B cell (primary cell): ENCODE data around the gene MRPL34. TPM values are rescaled to one million over a fixed set of nuclear protein-coding genes. Genes with fewer than 3 reads are reported as not detected.

ENCODE experiments used
- ATAC-seq: fragments of 200-7000 bp; cut with Tn5 transposase; one replicate; pipeline ENCODE4 v1.10.0; 2021; ENCODE audit warnings: low read depth, mild to moderate bottlenecking, moderate number of reproducible peaks, moderate library complexity
- CTCF ChIA-PET: fragments of 350-600 bp; sonication (Branson Sonifier 250); formaldehyde crosslinking; loops from one replicate; lab custom pipeline; 2021; ENCODE audit warnings: antibody characterized with exemption, inconsistent platforms; lab: Charles Lee
- POLR2A ChIA-PET: fragments of 350-600 bp; sonication (Branson Sonifier 250); formaldehyde crosslinking; loops from one replicate; lab custom pipeline; 2021; ENCODE audit warnings: antibody characterized with exemption; lab: Charles Lee
- DNase-seq: peaks from one replicate; pipeline ENCODE4 v3.0.0; 2013
- H2AFZ ChIP-seq: 2 replicates; pipeline ENCODE4 v1.6.1; 2012; ENCODE audit warnings: mild to moderate bottlenecking, low read depth, low read length; ENCODE audit not compliant: insufficient read depth, poor library complexity, severe bottlenecking
- H3K27ac ChIP-seq, 2 donors: 1 replicate in 1 of 2; 2 replicates in 1 of 2; pipeline ENCODE4 v1.5.1; 2012 to 2013; ENCODE audit warnings: low read length in 2 of 2, mild to moderate bottlenecking in 2 of 2, moderate library complexity in 1 of 2
- H3K27me3 ChIP-seq, 4 experiments: fragments of 200-600 bp in 1 of 4; sonication (generic) in 1 of 4; replicated peaks in 1 of 4; 1 replicate in 2 of 4; 2 replicates in 2 of 4; pipeline versions ENCODE4 v1.6.1 to v1.7.0; 2013 to 2016; ENCODE audit warnings: low read length in 3 of 4, mild to moderate bottlenecking in 2 of 4, mixed read lengths in 1 of 4, moderate library complexity in 1 of 4; ENCODE audit not compliant: insufficient read depth in 4 of 4, control insufficient read depth in 3 of 4; ENCODE audit errors: control extremely low read depth in 1 of 4
- H3K36me3 ChIP-seq, 2 experiments: replicated peaks in 1 of 2; 1 replicate in 1 of 2; 2 replicates in 1 of 2; pipeline versions ENCODE4 v1.6.1 to v1.7.1; 2013; ENCODE audit warnings: low read length in 1 of 2; ENCODE audit not compliant: insufficient read depth in 2 of 2, control insufficient read depth in 1 of 2; ENCODE audit errors: control extremely low read depth in 1 of 2, extremely low read depth in 1 of 2
- H3K4me1 ChIP-seq, 2 donors: fragments of 200-600 bp in 1 of 2; sonication (generic) in 1 of 2; 1 replicate in 1 of 2; 2 replicates in 1 of 2; pipeline versions ENCODE4 v1.5.1 to v1.6.1; 2013 to 2017; ENCODE audit warnings: low read length in 2 of 2; ENCODE audit not compliant: control insufficient read depth in 2 of 2, insufficient read depth in 2 of 2
- H3K4me2 ChIP-seq: replicated peaks from 2 replicates; pipeline ENCODE3; 2012; ENCODE audit warnings: mild to moderate bottlenecking, low read depth, low read length; ENCODE audit not compliant: poor library complexity, severe bottlenecking
- H3K4me3 ChIP-seq, 5 experiments: fragments of 200-600 bp in 1 of 5; sonication (generic) in 1 of 5; 1 replicate in 3 of 5; 2 replicates in 2 of 5; pipeline versions ENCODE4 v1.5.1 to v1.7.0; 2011 to 2016; ENCODE audit warnings: low read length in 4 of 5, mild to moderate bottlenecking in 4 of 5, low read depth in 2 of 5, control low read depth in 1 of 5, moderate library complexity in 1 of 5; ENCODE audit not compliant: insufficient read depth in 1 of 5; ENCODE audit errors: control extremely low read depth in 1 of 5, extremely low read depth in 1 of 5
- H3K79me2 ChIP-seq: fragments of 200-600 bp; sonication (generic); one replicate; pipeline ENCODE4 v1.6.0; 2016; ENCODE audit warnings: low read length; ENCODE audit not compliant: control insufficient read depth, insufficient read depth
- H3K9ac ChIP-seq: fragments of 200-600 bp; sonication (generic); 2 replicates; pipeline ENCODE4 v1.6.1; 2017; ENCODE audit warnings: mild to moderate bottlenecking, low read length, moderate library complexity
- H3K9me3 ChIP-seq, 3 donors: one replicate each; pipeline versions ENCODE4 v1.6.1 to v1.7.1; 2013; ENCODE audit warnings: low read length in 2 of 3; ENCODE audit not compliant: control insufficient read depth in 2 of 3, insufficient read depth in 1 of 3; ENCODE audit errors: control extremely low read depth in 1 of 3
- H4K20me1 ChIP-seq: 2 replicates; pipeline ENCODE4 v1.6.0; 2012; ENCODE audit warnings: mild to moderate bottlenecking, low read length; ENCODE audit not compliant: insufficient read depth, control insufficient read depth, poor library complexity, severe bottlenecking
- H3K27ac Mint-ChIP-seq: one replicate; pipeline ENCODE4 v1.8.0; 2021; ENCODE audit warnings: mixed read lengths
- H3K27me3 Mint-ChIP-seq: one replicate; pipeline ENCODE4 v1.8.0; 2021; ENCODE audit warnings: mixed read lengths
- H3K4me1 Mint-ChIP-seq: one replicate; pipeline ENCODE4 v1.8.0; 2021; ENCODE audit warnings: mixed read lengths
- H3K4me3 Mint-ChIP-seq: one replicate; pipeline ENCODE4 v1.8.0; 2021; ENCODE audit warnings: mixed read lengths
- H3K9me3 Mint-ChIP-seq: one replicate; pipeline ENCODE4 v1.8.0; 2022; ENCODE audit warnings: mixed read lengths; ENCODE audit not compliant: insufficient read depth
- CTCF ChIP-seq: fragments of 200-600 bp; IDR thresholded peaks from one replicate; pipeline ENCODE4 v1.8.0; 2022; ENCODE audit warnings: antibody characterized with exemption, mild to moderate bottlenecking
- EZH2 ChIP-seq: IDR thresholded peaks from 2 replicates; pipeline ENCODE4 v1.6.1; 2012; ENCODE audit warnings: borderline replicate concordance, low read depth, mild to moderate bottlenecking, moderate library complexity, low read length; ENCODE audit not compliant: insufficient read depth, poor library complexity, severe bottlenecking
- WGBS: methylation state at CpG from one replicate; pipeline ENCODE4 v1.1.5; 2013; ENCODE audit warnings: missing lambda C conversion rate; ENCODE audit not compliant: insufficient coverage; 5-methylcytosine and 5-hydroxymethylcytosine counted together
- intact Hi-C: fragments of 100-400 bp; cut with micrococcal nuclease; formaldehyde crosslinking; loops from one replicate; pipeline ENCODE4 v1.10.0; 2022
- polyA plus RNA-seq: library from polyadenylated mRNA; depleted of rRNA; stranded (reverse); fragments of >200 nt; gene quantifications from 2 replicates; pipeline ENCODE4 v1.2.3, GENCODE V29; 2012
- total RNA-seq, 2 donors: library from RNA; stranded (reverse); fragments of 120-200 nt in 1 of 2; gene quantifications; 1 replicate in 1 of 2; 2 replicates in 1 of 2; pipeline versions ENCODE4 v1.2.3 to v1.2.4, GENCODE V29; 2013 to 2022

The MRPL34 gene
- total and polyA plus RNA-seq, 2 donors (not counting 1 experiment from before 2014, with no cell fraction given) = 16.5 to 45.7 TPM

DNA sequence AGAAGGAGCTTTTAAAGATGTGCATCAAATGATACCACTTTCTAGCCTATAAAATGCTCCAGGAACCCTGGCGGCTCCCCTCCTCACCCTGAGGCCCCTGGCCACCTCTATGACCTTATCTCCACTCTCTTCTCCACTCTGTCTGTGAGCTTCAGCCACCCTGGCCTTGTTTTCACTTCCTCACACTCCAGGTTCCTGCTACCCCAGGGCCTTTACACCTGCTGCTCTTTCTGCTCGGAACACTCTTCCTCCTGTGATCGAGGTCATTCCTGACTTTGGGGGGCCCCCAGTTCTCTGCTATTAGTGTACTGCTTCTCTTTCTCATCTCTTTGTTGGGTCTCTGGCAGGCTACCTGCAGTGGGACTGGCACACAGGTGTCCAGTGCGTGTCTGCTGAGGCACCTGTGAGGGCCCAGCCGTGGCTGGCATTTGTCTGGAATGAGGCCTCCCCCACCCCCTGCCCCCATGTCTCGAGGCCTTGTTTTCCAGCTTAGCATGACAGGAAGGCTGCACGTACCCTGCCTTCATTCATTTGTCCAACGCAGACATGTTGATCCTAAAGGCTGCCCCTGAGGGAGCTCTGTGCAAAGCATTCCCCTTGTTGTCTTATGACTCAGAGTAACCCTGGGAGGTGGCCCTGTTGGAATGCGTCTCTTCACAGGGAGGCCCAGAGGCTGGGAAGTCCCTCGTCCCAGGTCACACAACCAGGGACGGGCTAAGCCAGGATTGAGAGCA lies 6.0 kb downstream of the MRPL34 start:
- Histone ChIP-seq H3K27ac (no peak overlapping the region), H3K27me3 (no peaks in the 10 kb centered on the region), H4K20me1 (peaks cover 62% of the 10 kb centered on the region), H3K4me1 (peaks cover 10 to 20% of the 10 kb centered on the region in 2 donors), H3K4me2 (no peak overlapping the region), H3K9ac (no peak overlapping the region), H3K79me2 (peaks cover 72% of the 10 kb centered on the region), H3K36me3 (peaks cover 0 to 25% of the 10 kb centered on the region in 2 experiments), H3K4me3 (no peak overlapping the region), H3K9me3 (no peaks in the 10 kb centered on the region), H2AFZ (no peak overlapping the region)
- intact Hi-C loops = no loop called here
- Mint-ChIP-seq H3K9me3 (no peaks in the 10 kb centered on the region), H3K4me3 (peak overlapping the region; percentile 29), H3K27me3 (no peaks in the 10 kb centered on the region), H3K27ac (no peak overlapping the region), H3K4me1 (peaks cover 25% of the 10 kb centered on the region)
- DNase-seq (no peak), ATAC-seq (no peak)
- 89% methylated on average over 10 of the region's 11 CpGs for WGBS
- TF ChIP-seq CTCF = no peak
- TF ChIP-seq EZH2 = no peak
- ChIA-PET POLR2A (interaction anchor here (0.8 kb wide), 1 partner anchor 13 kb away, joined by 3 read pairs; no protein-coding TSS in a partner anchor), CTCF (interaction anchor here (1.0 kb wide), 1 partner anchor 262 kb away, joined by 3 read pairs; no protein-coding TSS in a partner anchor)
